Hair follicle dermal papilla cell (primary cell): ENCODE measurements around the gene ATG4D. TPM values are rescaled to one million over a fixed set of nuclear protein-coding genes. Genes with fewer than 3 reads are reported as not detected.

Experiments used
- small RNA-seq: library from RNA; depleted of rRNA; stranded (forward); fragments of <200 nt; gene quantifications from one replicate; pipeline ENCODE3, GENCODE V24; 2012
- total RNA-seq: library from RNA; depleted of rRNA; stranded (reverse); fragments of >200 nt; gene quantifications from 2 replicates; pipeline ENCODE4 v1.2.3, GENCODE V29; 2012

Gene ATG4D
- total RNA-seq, result 12.6 and 13.3 TPM in 2 replicates

GRCh38 chr19:10543420-10544241 lies at the start of gene ATG4D:
Gene ATG4D (plus strand): TSS chr19:10543904. CDS start chr19:10544091, 187 bp downstream.

GRCh38 chr19:10503002-10503789 lies 40.5 kb upstream of the ATG4D start, which contains the start of gene KEAP1:
Gene KEAP1 (minus strand): TSS chr19:10503356. CDS start chr19:10500033, 3,323 bp downstream.

GRCh38 chr19:10517361-10517759 lies 26.3 kb upstream of the ATG4D start, which contains the start of gene S1PR5:
Gene S1PR5 (minus strand): TSS chr19:10517447. CDS start chr19:10515011, 2,436 bp downstream.

GRCh38 chr19:10565567-10566407 lies 22.1 kb downstream of the ATG4D start, which contains the start of gene KRI1:
Gene KRI1 (minus strand): TSS chr19:10566010. CDS start chr19:10565999, 11 bp downstream.

GRCh38 chr19:10568826-10569651 lies 25.3 kb downstream of the ATG4D start, which contains the start of gene CDKN2D:
Gene CDKN2D (minus strand): TSS chr19:10568979. CDS start chr19:10568653, 326 bp downstream.

GRCh38 chr19:10587022-10587838 lies 43.5 kb downstream of the ATG4D start, which contains the start of gene AP1M2:
Gene AP1M2 (minus strand): TSS chr19:10587312. CDS start chr19:10587231, 81 bp downstream.

Small RNAs within 50 kb of the gene (small RNA-seq; reads per million reads assigned to genes)
- not detected for gene MIR1238
- not detected for gene RNU7-140P

Other genes starting within 250 kb of the ATG4D start
- 0.81 and 1.8 TPM in 2 replicates for gene ZGLP1, start 234.1 kb upstream of the ATG4D start, total RNA-seq
- 14.1 and 16.0 TPM in 2 replicates for gene FDX2, start 227.9 kb upstream of the ATG4D start, total RNA-seq
- 12.0 and 14.6 TPM in 2 replicates for gene RAVER1, start 210.4 kb upstream of the ATG4D start, total RNA-seq
- gene ICAM3, start 204.3 kb upstream of the ATG4D start, total RNA-seq, result 1.3 and 2.6 TPM in 2 replicates
- gene TYK2, start 163.3 kb upstream of the ATG4D start, total RNA-seq, result 50.0 and 77.2 TPM in 2 replicates
- gene CDC37, start 140.4 kb upstream of the ATG4D start, total RNA-seq, result 114 and 132 TPM in 2 replicates
- gene PDE4A, start 123.4 kb upstream of the ATG4D start, total RNA-seq, result 7.4 and 8.6 TPM in 2 replicates
- 68.0 and 79.0 TPM in 2 replicates for gene KEAP1, start 40.5 kb upstream of the ATG4D start, total RNA-seq
- gene S1PR5, start 26.5 kb upstream of the ATG4D start, total RNA-seq, result not detected in 2 replicates
- 5.8 and 7.9 TPM in 2 replicates for gene KRI1, start 22.1 kb downstream of the ATG4D start, total RNA-seq
- gene CDKN2D, start 25.1 kb downstream of the ATG4D start, total RNA-seq, result 3.4 and 5.1 TPM in 2 replicates
- gene AP1M2, start 43.4 kb downstream of the ATG4D start, total RNA-seq, result not detected in 2 replicates
- 43.8 and 46.9 TPM in 2 replicates for gene SLC44A2, start 81.6 kb downstream of the ATG4D start, total RNA-seq
- gene ILF3, start 110.4 kb downstream of the ATG4D start, total RNA-seq, result 90.0 and 112 TPM in 2 replicates
- gene QTRT1, start 157.5 kb downstream of the ATG4D start, total RNA-seq, result 21.1 and 21.6 TPM in 2 replicates
- 125 and 150 TPM in 2 replicates for gene DNM2, start 174.2 kb downstream of the ATG4D start, total RNA-seq